ENCODE data around the gene PIM3. TPM values are rescaled to one million over a fixed set of nuclear protein-coding genes. Genes with fewer than 3 reads are reported as not detected.

PIM3 gene
- total and polyA plus RNA-seq, 4 donors, result 14.5 to 44.0 (median 28.1) TPM

DNA sequence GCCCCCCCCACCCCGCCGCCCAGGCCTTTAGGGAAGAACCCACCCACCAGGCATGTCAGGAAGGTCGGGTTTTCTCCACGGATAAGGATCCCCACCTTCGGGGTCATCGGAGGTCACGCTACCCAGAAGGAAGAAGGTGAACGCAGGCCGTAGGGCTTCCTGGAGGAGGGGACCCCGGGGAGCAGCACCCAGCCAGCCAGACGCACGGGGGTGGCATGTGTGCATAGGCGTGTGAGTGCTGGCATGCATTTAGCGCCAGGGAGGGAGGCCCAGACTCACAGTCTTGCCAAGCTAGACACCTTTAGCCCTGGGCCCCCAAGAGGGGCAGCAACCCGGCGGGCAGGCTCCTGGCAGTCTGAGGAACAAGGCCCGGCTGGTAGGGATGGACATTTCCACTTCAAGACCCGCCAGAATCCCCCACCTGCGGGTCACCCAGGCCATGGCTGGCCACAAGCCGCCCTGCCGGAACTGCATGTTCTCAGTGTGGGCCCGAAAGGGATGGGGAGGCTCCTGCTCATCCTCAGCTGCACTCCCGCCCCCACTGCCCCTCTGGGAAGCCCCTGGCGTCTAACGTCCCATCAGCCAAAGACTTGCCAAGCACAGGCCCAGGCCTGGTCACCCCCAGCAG is 16.7 kb upstream of the PIM3 start:
- 82% methylated on average over 25 of the region's 25 CpGs for WGBS
- no peak overlapping the region for H3K9ac ChIP-seq (ENCODE audit: low read depth in 1 of 2, low read length in 2 of 2)
- H3K27me3 ChIP-seq (ENCODE audit: control insufficient read depth in 4 of 4, insufficient read depth in 4 of 4, low read length in 3 of 4), result no peaks in the 10 kb centered on the region
- peaks cover 2 to 19% (median 17%) of the 10 kb centered on the region in 4 donors for H3K4me1 ChIP-seq (ENCODE audit: control insufficient read depth in 4 of 4, insufficient read depth in 4 of 4, low read length in 3 of 4)
- TF ChIP-seq MAX (IDR thresholded peaks at IDR 0.05) (no peak), RXRA (IDR thresholded peaks at IDR 0.05) (no peak), YY1 (IDR thresholded peaks at IDR 0.05) (no peak), ZBTB33 (IDR thresholded peaks at IDR 0.05) (no peak), RAD21 (IDR thresholded peaks at IDR 0.05) (no peak), EGR1 (IDR thresholded peaks at IDR 0.05; ENCODE audit: low read depth in 2 of 2) (no peak), NR2F2 (IDR thresholded peaks at IDR 0.05) (no peak), TAF1 (conservative IDR thresholded peaks at IDR 0.05) (no peak), ATF3 (IDR thresholded peaks at IDR 0.05) (no peak), CTCF (IDR thresholded peaks at IDR 0.05; ENCODE audit: low read depth, low read length, missing input control) (no peak), GABPA (IDR thresholded peaks at IDR 0.05 in 1 of 2, conservative IDR thresholded peaks at IDR 0.05 in 1 of 2) (no peak), JUND (IDR thresholded peaks at IDR 0.05) (no peak), FOXA1 (IDR thresholded peaks at IDR 0.05) (no peak), HNF4G (IDR thresholded peaks at IDR 0.05) (no peak), HNF4A (conservative IDR thresholded peaks at IDR 0.05) (no peak)
- H3K4me3 ChIP-seq (ENCODE audit: low read depth in 1 of 3, low read length in 3 of 3), result peak overlapping the region in 1 of 3 donors; percentile 63
- DNase-seq (ENCODE audit: low spot score), result no peak
- no peak overlapping the region for H3K27ac ChIP-seq (ENCODE audit: low read depth in 1 of 2, low read length in 2 of 2)
- H3K36me3 ChIP-seq (ENCODE audit: control insufficient read depth in 4 of 4, insufficient read depth in 3 of 4, low read depth in 1 of 4, low read length in 3 of 4), result no peaks in the 10 kb centered on the region
- no peaks in the 10 kb centered on the region for H3K9me3 ChIP-seq (ENCODE audit: control insufficient read depth in 4 of 4, low read length in 3 of 4)

GRCh38 chr22:49944399-49944891 is 16.1 kb upstream of the PIM3 start:
- H3K9ac ChIP-seq (ENCODE audit: low read depth in 1 of 2, low read length in 2 of 2), result no peak overlapping the region
- peaks cover 2 to 21% (median 19%) of the 10 kb centered on the region in 4 donors for H3K4me1 ChIP-seq (ENCODE audit: control insufficient read depth in 4 of 4, insufficient read depth in 4 of 4, low read length in 3 of 4)
- H3K27me3 ChIP-seq (ENCODE audit: control insufficient read depth in 4 of 4, insufficient read depth in 4 of 4, low read length in 3 of 4), result no peaks in the 10 kb centered on the region
- no peak overlapping the region for H3K27ac ChIP-seq (ENCODE audit: low read depth in 1 of 2, low read length in 2 of 2)
- peak overlapping the region in 1 of 3 donors; percentile 63 for H3K4me3 ChIP-seq (ENCODE audit: low read depth in 1 of 3, low read length in 3 of 3)
- H3K36me3 ChIP-seq (ENCODE audit: control insufficient read depth in 4 of 4, insufficient read depth in 3 of 4, low read depth in 1 of 4, low read length in 3 of 4), result no peaks in the 10 kb centered on the region
- H3K9me3 ChIP-seq (ENCODE audit: control insufficient read depth in 4 of 4, low read length in 3 of 4), result no peaks in the 10 kb centered on the region
- 74% methylated on average over 13 of the region's 13 CpGs for WGBS
- no peak for DNase-seq (ENCODE audit: low spot score)
- TF ChIP-seq FOXA2 (IDR thresholded peaks at IDR 0.05) (no peak), MAX (IDR thresholded peaks at IDR 0.05) (no peak), FOXA1 (IDR thresholded peaks at IDR 0.05) (no peak), TAF1 (conservative IDR thresholded peaks at IDR 0.05) (no peak), RXRA (IDR thresholded peaks at IDR 0.05) (no peak), JUND (IDR thresholded peaks at IDR 0.05) (no peak), RAD21 (IDR thresholded peaks at IDR 0.05) (no peak), HNF4G (IDR thresholded peaks at IDR 0.05) (no peak), YY1 (IDR thresholded peaks at IDR 0.05) (no peak), SP1 (IDR thresholded peaks at IDR 0.05) (no peak), ZBTB33 (IDR thresholded peaks at IDR 0.05) (no peak), NR2F2 (IDR thresholded peaks at IDR 0.05) (no peak), CTCF (IDR thresholded peaks at IDR 0.05; ENCODE audit: low read depth, low read length, missing input control) (no peak), GABPA (IDR thresholded peaks at IDR 0.05 in 1 of 2, conservative IDR thresholded peaks at IDR 0.05 in 1 of 2) (no peak)
- TF ChIP-seq, protein P1, sequence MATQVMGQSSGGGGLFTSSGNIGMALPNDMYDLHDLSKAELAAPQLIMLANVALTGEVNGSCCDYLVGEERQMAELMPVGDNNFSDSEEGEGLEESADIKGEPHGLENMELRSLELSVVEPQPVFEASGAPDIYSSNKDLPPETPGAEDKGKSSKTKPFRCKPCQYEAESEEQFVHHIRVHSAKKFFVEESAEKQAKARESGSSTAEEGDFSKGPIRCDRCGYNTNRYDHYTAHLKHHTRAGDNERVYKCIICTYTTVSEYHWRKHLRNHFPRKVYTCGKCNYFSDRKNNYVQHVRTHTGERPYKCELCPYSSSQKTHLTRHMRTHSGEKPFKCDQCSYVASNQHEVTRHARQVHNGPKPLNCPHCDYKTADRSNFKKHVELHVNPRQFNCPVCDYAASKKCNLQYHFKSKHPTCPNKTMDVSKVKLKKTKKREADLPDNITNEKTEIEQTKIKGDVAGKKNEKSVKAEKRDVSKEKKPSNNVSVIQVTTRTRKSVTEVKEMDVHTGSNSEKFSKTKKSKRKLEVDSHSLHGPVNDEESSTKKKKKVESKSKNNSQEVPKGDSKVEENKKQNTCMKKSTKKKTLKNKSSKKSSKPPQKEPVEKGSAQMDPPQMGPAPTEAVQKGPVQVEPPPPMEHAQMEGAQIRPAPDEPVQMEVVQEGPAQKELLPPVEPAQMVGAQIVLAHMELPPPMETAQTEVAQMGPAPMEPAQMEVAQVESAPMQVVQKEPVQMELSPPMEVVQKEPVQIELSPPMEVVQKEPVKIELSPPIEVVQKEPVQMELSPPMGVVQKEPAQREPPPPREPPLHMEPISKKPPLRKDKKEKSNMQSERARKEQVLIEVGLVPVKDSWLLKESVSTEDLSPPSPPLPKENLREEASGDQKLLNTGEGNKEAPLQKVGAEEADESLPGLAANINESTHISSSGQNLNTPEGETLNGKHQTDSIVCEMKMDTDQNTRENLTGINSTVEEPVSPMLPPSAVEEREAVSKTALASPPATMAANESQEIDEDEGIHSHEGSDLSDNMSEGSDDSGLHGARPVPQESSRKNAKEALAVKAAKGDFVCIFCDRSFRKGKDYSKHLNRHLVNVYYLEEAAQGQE (IDR thresholded peaks at IDR 0.05), result no peak
